ENCODE data around the gene ADCYAP1.

GRCh38 chr18:941331-941730 lies 36.7 kb downstream of the ADCYAP1 start:
- TF ChIP-seq EZH2 (IDR thresholded peaks at IDR 0.05; ENCODE audit: low read length, missing control alignments) (no peak), CTCF (conservative IDR thresholded peaks at IDR 0.05 in 1 of 2, IDR thresholded peaks at IDR 0.05 in 1 of 2; ENCODE audit: low read depth in 1 of 2, low read length in 2 of 2) (no peak)

Measured in fibroblast of lung (primary cell).